K562 (cell line): ENCODE data around the gene CSNK1G1. TPM values are rescaled to one million over a fixed set of nuclear protein-coding genes. Genes with fewer than 3 reads are reported as not detected.

Experiments used
- ATF1 ChIP-seq, 2 experiments: fragments of 450-650 bp in 1 of 2; IDR thresholded peaks; 2 replicates each; pipeline ENCODE4 v1.6.1; 2016; ENCODE audit warnings: missing compliant biosample characterization in 1 of 2, missing genetic modification characterization in 1 of 2
- CC2D1A ChIP-seq: fragments of 450-650 bp; IDR thresholded peaks from 2 replicates; pipeline ENCODE4 v1.6.1; 2017; ENCODE audit warnings: mild to moderate bottlenecking
- DIDO1 ChIP-seq: fragments of 450-650 bp; IDR thresholded peaks from 2 replicates; pipeline ENCODE4 v1.6.1; 2016; ENCODE audit warnings: low read depth, missing biosample characterization, missing genetic modification characterization
- EZH2 ChIP-seq: IDR thresholded peaks from 2 replicates; pipeline ENCODE4 v1.6.1; 2012; ENCODE audit warnings: low read depth, mild to moderate bottlenecking, inconsistent platforms, low read length, borderline replicate concordance
- L3MBTL2 ChIP-seq: fragments of 450-650 bp; IDR thresholded peaks from 2 replicates; pipeline ENCODE4 v1.6.1; 2016; ENCODE audit warnings: mild to moderate bottlenecking, moderate library complexity
- MTA2 ChIP-seq: fragments of 450-650 bp; IDR thresholded peaks from 2 replicates; pipeline ENCODE4 v1.6.1; 2016; ENCODE audit warnings: low read depth
- PML ChIP-seq: IDR thresholded peaks from 2 replicates; pipeline ENCODE4 v1.6.1; 2012; ENCODE audit warnings: low read length, inconsistent platforms
- SOX6 ChIP-seq: fragments of 450-650 bp; IDR thresholded peaks from 2 replicates; pipeline ENCODE4 v1.6.1; 2014; ENCODE audit warnings: mild to moderate bottlenecking
- ZFX ChIP-seq: sonication (generic); formaldehyde crosslinking; IDR thresholded peaks from 2 replicates; pipeline ENCODE4 v1.8.0; 2022; ENCODE audit warnings: mild to moderate bottlenecking, missing genetic modification reagents, moderate library complexity
- ZNF174 ChIP-seq: fragments of 250-450 bp; sonication (Bioruptor Pico); IDR thresholded peaks from 2 replicates; pipeline ENCODE4 v1.4.0; 2020; ENCODE audit warnings: mild to moderate bottlenecking
- ZNF76 ChIP-seq: fragments of 250-450 bp; sonication (Bioruptor Pico); IDR thresholded peaks from 2 replicates; pipeline ENCODE4 v1.4.0; 2020; ENCODE audit warnings: mild to moderate bottlenecking, moderate library complexity, borderline replicate concordance
- ZSCAN32 ChIP-seq: fragments of 450-650 bp; formaldehyde crosslinking; IDR thresholded peaks from 2 replicates; pipeline ENCODE4 v1.4.0; 2020; ENCODE audit warnings: mild to moderate bottlenecking, moderate library complexity
- polyA plus RNA-seq, 8 experiments: library from polyadenylated mRNA; depleted of rRNA in 4 of 8; stranded (reverse) in 5 of 8; unstranded in 3 of 8; fragments of >200 nt; fragmentation: Nextera tagmentation in 2 of 8; fragmentation: Illumina TruSeq in 1 of 8; extraction: Ambion mirVana in 2 of 8; extraction: Trizol in 1 of 8; gene quantifications; 2 replicates each; pipeline versions ENCODE4 v1.2.1 to v1.2.3, GENCODE V29; 2011 to 2014; ENCODE audit warnings: inconsistent platforms in 1 of 8, missing spikeins in 1 of 8
- total RNA-seq, 7 experiments: library from RNA; depleted of rRNA in 6 of 7; stranded (reverse); fragments of >200 nt in 6 of 7; fragmentation: Illumina TruSeq in 2 of 7; extraction: Trizol in 2 of 7; gene quantifications; 2 replicates each; pipeline versions ENCODE4 v1.2.1 to v1.2.3, GENCODE V29; 2011 to 2021; ENCODE audit warnings: low replicate concordance in 1 of 7
- TF ChIP-seq, protein P1 (sequence below): fragments of 250-450 bp; sonication (Bioruptor Pico); IDR thresholded peaks from 2 replicates; pipeline ENCODE4 v1.5.0; 2020; ENCODE audit warnings: mild to moderate bottlenecking
- TF ChIP-seq, protein P2 (sequence below), 2 experiments: fragments of 450-650 bp in 1 of 2; sonication (generic) in 1 of 2; formaldehyde crosslinking in 1 of 2; IDR thresholded peaks in 1 of 2; conservative IDR thresholded peaks in 1 of 2; 2 replicates each; pipeline versions ENCODE4 v1.6.1 to v1.8.1; 2016 to 2023; ENCODE audit warnings: mild to moderate bottlenecking in 2 of 2, moderate library complexity in 2 of 2, inconsistent platforms in 1 of 2, missing genetic modification reagents in 1 of 2
- TF ChIP-seq, protein P3 (sequence below), 2 experiments: fragments of 450-650 bp; conservative IDR thresholded peaks; 2 replicates each; pipeline ENCODE4 v1.6.1; 2017; ENCODE audit warnings: mild to moderate bottlenecking in 2 of 2, moderate library complexity in 2 of 2
- TF ChIP-seq, protein P4 (sequence below): sonication (generic); formaldehyde crosslinking; IDR thresholded peaks from 2 replicates; pipeline ENCODE4 v1.8.1; 2023; ENCODE audit warnings: mild to moderate bottlenecking, missing genetic modification reagents
- TF ChIP-seq, protein P5 (sequence below): fragments of 450-650 bp; IDR thresholded peaks from 2 replicates; pipeline ENCODE4 v1.6.1; 2016; ENCODE audit warnings: antibody characterized with exemption
- TF ChIP-seq, protein P6 (sequence below): fragments of 250-450 bp; sonication (Bioruptor Pico); IDR thresholded peaks from 2 replicates; pipeline ENCODE4 v1.5.0; 2021

CSNK1G1 gene
- total and polyA plus RNA-seq, 9 of the 15 experiments (the other 6 are each of a cell fraction or from before 2014, with no cell fraction given) = 4.5 to 18.5 (median 9.5) TPM

DNA sequence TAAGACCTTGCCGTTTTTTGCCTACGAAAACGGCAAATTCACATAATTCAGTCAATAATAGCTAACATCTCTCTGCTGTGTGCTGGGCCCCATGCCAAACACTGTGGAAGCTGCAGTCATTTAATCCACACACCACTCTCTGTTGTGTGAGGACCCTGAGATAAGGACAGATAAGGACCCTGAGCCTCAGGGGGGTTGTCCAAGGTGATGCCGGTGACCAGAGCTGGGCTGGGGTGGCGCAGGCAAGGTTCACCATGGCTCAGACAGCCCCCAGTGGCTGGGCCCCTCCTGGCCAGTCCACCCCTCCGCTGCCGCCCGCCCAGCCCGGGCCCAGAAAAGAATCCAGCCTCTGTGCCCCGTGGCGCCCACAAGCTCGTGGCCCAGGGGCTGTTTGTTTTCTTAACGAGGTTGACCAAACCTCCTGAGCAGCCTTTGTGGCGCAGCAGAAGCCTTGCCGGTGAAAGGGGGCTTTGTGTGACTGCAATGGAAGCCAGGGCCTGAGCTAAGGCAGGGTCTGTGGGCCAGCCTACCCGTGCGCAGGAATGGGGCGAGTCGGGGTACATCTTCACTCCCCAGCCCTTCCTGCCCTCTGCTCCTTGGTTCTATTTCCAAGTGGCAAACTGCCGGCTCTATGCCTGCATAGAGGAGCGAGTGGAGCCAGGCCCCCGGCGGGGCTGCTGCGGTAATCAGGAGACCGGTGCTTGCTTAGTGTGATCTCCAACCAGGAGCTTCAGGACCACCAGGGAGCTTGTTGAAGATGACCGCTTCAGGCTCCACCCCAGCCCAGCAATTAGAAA, 208.9 kb downstream of the CSNK1G1 start (continued):
- TF ChIP-seq, protein P1, sequence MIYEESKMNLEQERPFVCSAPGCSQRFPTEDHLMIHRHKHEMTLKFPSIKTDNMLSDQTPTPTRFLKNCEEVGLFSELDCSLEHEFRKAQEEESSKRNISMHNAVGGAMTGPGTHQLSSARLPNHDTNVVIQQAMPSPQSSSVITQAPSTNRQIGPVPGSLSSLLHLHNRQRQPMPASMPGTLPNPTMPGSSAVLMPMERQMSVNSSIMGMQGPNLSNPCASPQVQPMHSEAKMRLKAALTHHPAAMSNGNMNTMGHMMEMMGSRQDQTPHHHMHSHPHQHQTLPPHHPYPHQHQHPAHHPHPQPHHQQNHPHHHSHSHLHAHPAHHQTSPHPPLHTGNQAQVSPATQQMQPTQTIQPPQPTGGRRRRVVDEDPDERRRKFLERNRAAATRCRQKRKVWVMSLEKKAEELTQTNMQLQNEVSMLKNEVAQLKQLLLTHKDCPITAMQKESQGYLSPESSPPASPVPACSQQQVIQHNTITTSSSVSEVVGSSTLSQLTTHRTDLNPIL = no peak
- TF ChIP-seq EZH2 (no peak), PML (peak; percentile 24; the same call in 1 of the 2 replicates), ATF1 (CRISPR knock-in tag; IDR thresholded peaks at IDR 0.05) (no peak), ATF1 (tag; IDR thresholded peaks at IDR 0.05) (0 out of 2 replicates have a peak, but pooled peaks have one; percentile 34), MTA2 (0 out of 2 replicates have a peak, but pooled peaks have one; percentile 38), DIDO1 (tag) (no peak), ZNF174 (CRISPR knock-in tag) (no peak), L3MBTL2 (0 out of 2 replicates have a peak, but pooled peaks have one; percentile 15), CC2D1A (0 out of 2 replicates have a peak, but pooled peaks have one; percentile 12), SOX6 (peak; percentile 60), ZFX (no peak), ZSCAN32 (no peak), ZNF76 (no peak)
- TF ChIP-seq, protein P2, sequence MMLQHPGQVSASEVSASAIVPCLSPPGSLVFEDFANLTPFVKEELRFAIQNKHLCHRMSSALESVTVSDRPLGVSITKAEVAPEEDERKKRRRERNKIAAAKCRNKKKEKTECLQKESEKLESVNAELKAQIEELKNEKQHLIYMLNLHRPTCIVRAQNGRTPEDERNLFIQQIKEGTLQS (IDR thresholded peaks at IDR 0.05) = no peak
- TF ChIP-seq, protein P2 (CRISPR knock-in tag; conservative IDR thresholded peaks at IDR 0.05) = no peak
- TF ChIP-seq, protein P3, sequence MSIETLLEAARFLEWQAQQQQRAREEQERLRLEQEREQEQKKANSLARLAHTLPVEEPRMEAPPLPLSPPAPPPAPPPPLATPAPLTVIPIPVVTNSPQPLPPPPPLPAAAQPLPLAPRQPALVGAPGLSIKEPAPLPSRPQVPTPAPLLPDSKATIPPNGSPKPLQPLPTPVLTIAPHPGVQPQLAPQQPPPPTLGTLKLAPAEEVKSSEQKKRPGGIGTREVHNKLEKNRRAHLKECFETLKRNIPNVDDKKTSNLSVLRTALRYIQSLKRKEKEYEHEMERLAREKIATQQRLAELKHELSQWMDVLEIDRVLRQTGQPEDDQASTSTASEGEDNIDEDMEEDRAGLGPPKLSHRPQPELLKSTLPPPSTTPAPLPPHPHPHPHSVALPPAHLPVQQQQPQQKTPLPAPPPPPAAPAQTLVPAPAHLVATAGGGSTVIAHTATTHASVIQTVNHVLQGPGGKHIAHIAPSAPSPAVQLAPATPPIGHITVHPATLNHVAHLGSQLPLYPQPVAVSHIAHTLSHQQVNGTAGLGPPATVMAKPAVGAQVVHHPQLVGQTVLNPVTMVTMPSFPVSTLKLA (conservative IDR thresholded peaks at IDR 0.05) = peak in 1 of 2 experiments; percentile 44; a peak in 1 of 4 replicates
- TF ChIP-seq, protein P4, sequence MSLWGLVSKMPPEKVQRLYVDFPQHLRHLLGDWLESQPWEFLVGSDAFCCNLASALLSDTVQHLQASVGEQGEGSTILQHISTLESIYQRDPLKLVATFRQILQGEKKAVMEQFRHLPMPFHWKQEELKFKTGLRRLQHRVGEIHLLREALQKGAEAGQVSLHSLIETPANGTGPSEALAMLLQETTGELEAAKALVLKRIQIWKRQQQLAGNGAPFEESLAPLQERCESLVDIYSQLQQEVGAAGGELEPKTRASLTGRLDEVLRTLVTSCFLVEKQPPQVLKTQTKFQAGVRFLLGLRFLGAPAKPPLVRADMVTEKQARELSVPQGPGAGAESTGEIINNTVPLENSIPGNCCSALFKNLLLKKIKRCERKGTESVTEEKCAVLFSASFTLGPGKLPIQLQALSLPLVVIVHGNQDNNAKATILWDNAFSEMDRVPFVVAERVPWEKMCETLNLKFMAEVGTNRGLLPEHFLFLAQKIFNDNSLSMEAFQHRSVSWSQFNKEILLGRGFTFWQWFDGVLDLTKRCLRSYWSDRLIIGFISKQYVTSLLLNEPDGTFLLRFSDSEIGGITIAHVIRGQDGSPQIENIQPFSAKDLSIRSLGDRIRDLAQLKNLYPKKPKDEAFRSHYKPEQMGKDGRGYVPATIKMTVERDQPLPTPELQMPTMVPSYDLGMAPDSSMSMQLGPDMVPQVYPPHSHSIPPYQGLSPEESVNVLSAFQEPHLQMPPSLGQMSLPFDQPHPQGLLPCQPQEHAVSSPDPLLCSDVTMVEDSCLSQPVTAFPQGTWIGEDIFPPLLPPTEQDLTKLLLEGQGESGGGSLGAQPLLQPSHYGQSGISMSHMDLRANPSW = no peak
- TF ChIP-seq, protein P5, sequence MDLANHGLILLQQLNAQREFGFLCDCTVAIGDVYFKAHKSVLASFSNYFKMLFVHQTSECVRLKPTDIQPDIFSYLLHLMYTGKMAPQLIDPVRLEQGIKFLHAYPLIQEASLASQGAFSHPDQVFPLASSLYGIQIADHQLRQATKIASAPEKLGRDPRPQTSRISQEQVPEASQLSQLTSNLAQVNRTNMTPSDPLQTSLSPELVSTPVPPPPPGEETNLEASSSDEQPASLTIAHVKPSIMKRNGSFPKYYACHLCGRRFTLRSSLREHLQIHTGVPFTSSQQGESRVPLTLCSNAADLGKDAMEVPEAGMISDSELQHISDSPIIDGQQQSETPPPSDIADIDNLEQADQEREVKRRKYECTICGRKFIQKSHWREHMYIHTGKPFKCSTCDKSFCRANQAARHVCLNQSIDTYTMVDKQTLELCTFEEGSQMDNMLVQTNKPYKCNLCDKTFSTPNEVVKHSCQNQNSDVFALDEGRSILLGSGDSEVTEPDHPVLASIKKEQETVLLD = peak; percentile 70; the same call in 1 of the 2 replicates
- TF ChIP-seq, protein P6, sequence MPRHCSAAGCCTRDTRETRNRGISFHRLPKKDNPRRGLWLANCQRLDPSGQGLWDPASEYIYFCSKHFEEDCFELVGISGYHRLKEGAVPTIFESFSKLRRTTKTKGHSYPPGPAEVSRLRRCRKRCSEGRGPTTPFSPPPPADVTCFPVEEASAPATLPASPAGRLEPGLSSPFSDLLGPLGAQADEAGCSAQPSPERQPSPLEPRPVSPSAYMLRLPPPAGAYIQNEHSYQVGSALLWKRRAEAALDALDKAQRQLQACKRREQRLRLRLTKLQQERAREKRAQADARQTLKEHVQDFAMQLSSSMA = no peak
